ENCODE data around the gene CHRNA7.

Gene CHRNA7

GRCh38 chr15:32029862-32030781, at the start of gene CHRNA7:
TSS of gene CHRNA7 (plus strand) at chr15:32030515. CDS start at chr15:32030595, 80 bp downstream.
- DNase-seq (ENCODE audit: low read depth in 2 of 3, low spot score in 2 of 3) = peak in 1 of 3 experiments; percentile 16

- no peak for DNase-seq (ENCODE audit: low read depth in 2 of 3, low spot score in 2 of 3)
Measured at GRCh38 chr15:31985607-31986006, 44.7 kb upstream of the CHRNA7 start.

GRCh38 chr15:31993062-31993461, 37.3 kb upstream of the CHRNA7 start:
- no peak for DNase-seq (ENCODE audit: low read depth in 2 of 3, low spot score in 2 of 3)

- no peak for DNase-seq (ENCODE audit: low read depth in 2 of 3, low spot score in 2 of 3)
Measured at GRCh38 chr15:31997711-31998110, 32.6 kb upstream of the CHRNA7 start.

GRCh38 chr15:32003558-32003957, 26.8 kb upstream of the CHRNA7 start:
- DNase-seq (ENCODE audit: low read depth in 2 of 3, low spot score in 2 of 3) = no peak

- no peak for DNase-seq (ENCODE audit: low read depth in 2 of 3, low spot score in 2 of 3)
Measured at GRCh38 chr15:32004249-32004648, 26.1 kb upstream of the CHRNA7 start.

GRCh38 chr15:32007355-32007960, 22.9 kb upstream of the CHRNA7 start:
- DNase-seq (ENCODE audit: low read depth in 2 of 3, low spot score in 2 of 3) = no peak

GRCh38 chr15:32014953-32015352, 15.4 kb upstream of the CHRNA7 start:
- no peak for DNase-seq (ENCODE audit: low read depth in 2 of 3, low spot score in 2 of 3)

GRCh38 chr15:32020156-32020555, 10.2 kb upstream of the CHRNA7 start:
- no peak for DNase-seq (ENCODE audit: low read depth in 2 of 3, low spot score in 2 of 3)

- no peak for DNase-seq (ENCODE audit: low read depth in 2 of 3, low spot score in 2 of 3)
Measured at GRCh38 chr15:32028921-32029320, 1.4 kb upstream of the CHRNA7 start.

GRCh38 chr15:32029409-32029861, 880 bp upstream of the CHRNA7 start:
- no peak for DNase-seq (ENCODE audit: low read depth in 2 of 3, low spot score in 2 of 3)

- DNase-seq (ENCODE audit: low read depth in 2 of 3, low spot score in 2 of 3) = no peak
Measured at GRCh38 chr15:32030795-32031194, 480 bp downstream of the CHRNA7 start.

- DNase-seq (ENCODE audit: low read depth in 2 of 3, low spot score in 2 of 3) = no peak
Measured at GRCh38 chr15:32033186-32033890, 3.0 kb downstream of the CHRNA7 start.

- no peak for DNase-seq (ENCODE audit: low read depth in 2 of 3, low spot score in 2 of 3)
Measured at GRCh38 chr15:32034106-32034505, 3.8 kb downstream of the CHRNA7 start.

GRCh38 chr15:32035285-32035684, 5.0 kb downstream of the CHRNA7 start:
- no peak for DNase-seq (ENCODE audit: low read depth in 2 of 3, low spot score in 2 of 3)

GRCh38 chr15:32036971-32037370, 6.7 kb downstream of the CHRNA7 start:
- no peak for DNase-seq (ENCODE audit: low read depth in 2 of 3, low spot score in 2 of 3)

GRCh38 chr15:32041294-32041693, 11.0 kb downstream of the CHRNA7 start:
- no peak for DNase-seq (ENCODE audit: low read depth in 2 of 3, low spot score in 2 of 3)

GRCh38 chr15:32042269-32042972, 12.1 kb downstream of the CHRNA7 start:
- DNase-seq (ENCODE audit: low read depth in 2 of 3, low spot score in 2 of 3) = no peak

GRCh38 chr15:32053719-32054118, 23.4 kb downstream of the CHRNA7 start:
- no peak for DNase-seq (ENCODE audit: low read depth in 2 of 3, low spot score in 2 of 3)

- DNase-seq (ENCODE audit: low read depth in 2 of 3, low spot score in 2 of 3) = no peak
Measured at GRCh38 chr15:32057876-32058425, 27.6 kb downstream of the CHRNA7 start.

- no peak for DNase-seq (ENCODE audit: low read depth in 2 of 3, low spot score in 2 of 3)
Measured at GRCh38 chr15:32060706-32061105, 30.4 kb downstream of the CHRNA7 start.
